Common myeloid progenitor, CD34-positive (primary cell): Measurements from ENCODE around the gene APOD.

Experiments
- CTCF ChIA-PET: fragments of 350-600 bp; sonication (Branson Sonifier 250); formaldehyde crosslinking; loops from one replicate; lab custom pipeline; 2021; ENCODE audit warnings: antibody characterized with exemption; lab: Charles Lee
- POLR2A ChIA-PET: fragments of 350-600 bp; sonication (Branson Sonifier 250); formaldehyde crosslinking; loops from one replicate; lab custom pipeline; 2021; ENCODE audit warnings: antibody characterized with exemption; lab: Charles Lee
- DNase-seq, 3 donors: peaks; one replicate each; pipeline versions ENCODE4 v3.0.0 to v3.0.0-alpha.2; 2013
- H3K27ac ChIP-seq, 2 experiments: 1 replicate in 1 of 2; 2 replicates in 1 of 2; pipeline ENCODE4 v1.7.0; 2013; ENCODE audit warnings: inconsistent platforms in 2 of 2, low read length in 2 of 2, mild to moderate bottlenecking in 2 of 2, low read depth in 1 of 2, moderate library complexity in 1 of 2; ENCODE audit not compliant: severe bottlenecking in 2 of 2, insufficient read depth in 1 of 2, poor library complexity in 1 of 2
- H3K27me3 ChIP-seq, 5 experiments: replicated peaks in 2 of 5; 1 replicate in 3 of 5; 2 replicates in 2 of 5; pipeline versions ENCODE4 v1.6.1 to v1.7.0; 2013; ENCODE audit warnings: low read length in 4 of 5, mild to moderate bottlenecking in 2 of 5, moderate library complexity in 2 of 5, inconsistent platforms in 1 of 5; ENCODE audit not compliant: insufficient read depth in 5 of 5, control insufficient read depth in 4 of 5
- H3K36me3 ChIP-seq, 4 experiments: 1 replicate in 2 of 4; 2 replicates in 2 of 4; pipeline versions ENCODE4 v1.6.1 to v1.7.0; 2013; ENCODE audit warnings: low read length in 3 of 4, control low read depth in 1 of 4, mild to moderate bottlenecking in 1 of 4; ENCODE audit not compliant: control insufficient read depth in 4 of 4, insufficient read depth in 4 of 4
- H3K4me1 ChIP-seq, 4 experiments: 1 replicate in 3 of 4; 2 replicates in 1 of 4; pipeline versions ENCODE4 v1.6.1 to v1.7.1; 2013; ENCODE audit warnings: low read length in 3 of 4, mild to moderate bottlenecking in 3 of 4, control low read depth in 1 of 4, inconsistent platforms in 1 of 4, moderate library complexity in 1 of 4; ENCODE audit not compliant: control insufficient read depth in 4 of 4, insufficient read depth in 4 of 4; ENCODE audit errors: control extremely low read depth in 1 of 4
- H3K4me3 ChIP-seq, 7 experiments: 1 replicate in 4 of 7; 2 replicates in 3 of 7; pipeline versions ENCODE4 v1.5.1 to v1.7.0; 2013; ENCODE audit warnings: mild to moderate bottlenecking in 7 of 7, low read length in 6 of 7, moderate library complexity in 6 of 7, inconsistent platforms in 2 of 7, low read depth in 2 of 7, control low read depth in 1 of 7; ENCODE audit not compliant: insufficient read depth in 4 of 7, control insufficient read depth in 1 of 7; ENCODE audit errors: extremely low read depth in 1 of 7
- H3K9me3 ChIP-seq, 5 experiments: 1 replicate in 4 of 5; 2 replicates in 1 of 5; pipeline versions ENCODE4 v1.6.1 to v1.7.1; 2013; ENCODE audit warnings: low read length in 4 of 5, mild to moderate bottlenecking in 2 of 5, inconsistent platforms in 1 of 5, low read depth in 1 of 5, moderate library complexity in 1 of 5; ENCODE audit not compliant: control insufficient read depth in 4 of 5, insufficient read depth in 2 of 5; ENCODE audit errors: control extremely low read depth in 1 of 5
- WGBS: methylation state at CpG from one replicate; pipeline ENCODE4 v1.1.5; 2013; ENCODE audit not compliant: insufficient coverage; 5-methylcytosine and 5-hydroxymethylcytosine counted together

APOD gene

GRCh38 chr3:195522254-195523023 is 61.3 kb downstream of the APOD start:
- ChIA-PET CTCF (interaction anchor here (0.7 to 6.6 kb wide), 11 partner anchors 12 to 259 kb away, joined by 3 to 87 read pairs (median 4); partner anchors contain the start of gene XXYLT1), POLR2A (interaction anchor here (0.6 kb wide), 1 partner anchor 190 kb away, joined by 5 read pairs; no protein-coding TSS in a partner anchor)
- peak; percentile 45 to 75 (median 60) for DNase-seq
- no CpG with 5 or more reads among the region's 6 CpGs for WGBS
- Histone ChIP-seq H3K36me3 (peaks cover 5 to 24% (median 16%) of the 10 kb centered on the region in 4 experiments), H3K4me3 (no peak overlapping the region), H3K4me1 (peaks cover 0 to 8% (median 3%) of the 10 kb centered on the region in 4 experiments), H3K27me3 (no peaks in the 10 kb centered on the region), H3K27ac (no peak overlapping the region), H3K9me3 (no peaks in the 10 kb centered on the region)
